Activated CD4-positive, alpha-beta T cell treated with anti-CD3 and anti-CD28 coated beads, Interleukin-10, Interleukin-2, amounts not matched to agents 100 ng/mL and 50 ng/mL, durations not matched to agents 16 hours and 8 hours (primary cell): ENCODE measurements around the gene TLX2.

Experiments
- DNase-seq: peaks from one replicate; pipeline ENCODE4 v3.0.0-alpha.2; 2020

Gene TLX2

DNA sequence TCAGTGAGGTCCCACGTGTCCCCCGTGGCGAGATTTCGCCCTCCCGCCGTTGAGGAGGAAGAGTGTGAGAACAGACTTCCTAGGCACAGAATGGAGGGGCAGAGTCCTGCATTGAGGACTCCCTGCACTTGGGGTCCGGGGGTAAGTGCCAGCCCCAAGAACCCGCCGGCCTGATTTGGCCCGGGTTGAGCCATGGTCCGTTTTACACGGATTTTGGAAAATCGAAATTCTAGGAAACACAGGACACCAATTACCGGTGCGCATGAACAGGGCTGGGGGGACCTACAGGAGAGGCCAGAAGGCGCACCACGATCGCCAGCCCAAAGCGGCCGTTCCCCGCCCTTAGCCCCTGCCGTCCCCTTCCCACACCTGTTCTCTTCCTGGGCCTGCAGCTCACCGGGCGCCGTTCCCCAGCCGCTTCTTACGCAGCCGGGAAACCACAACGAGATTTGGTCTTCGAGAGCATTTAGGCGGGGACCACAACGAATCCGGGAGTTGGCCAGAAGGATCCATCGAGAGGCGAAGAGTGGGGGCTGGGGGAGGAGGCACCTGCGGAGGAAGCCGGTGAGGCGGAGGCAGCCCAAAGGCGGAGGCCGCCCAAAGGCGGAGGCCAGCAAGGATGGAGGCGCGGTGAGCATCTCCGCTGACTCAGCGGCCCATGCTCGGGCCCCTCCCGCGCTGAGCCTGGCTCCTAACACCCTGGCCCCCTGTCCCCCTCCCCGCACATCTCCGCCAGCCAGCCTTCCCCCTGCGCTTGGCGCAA is 464 bp upstream of the TLX2 start:
- DNase-seq, result peak; percentile 38

DNA sequence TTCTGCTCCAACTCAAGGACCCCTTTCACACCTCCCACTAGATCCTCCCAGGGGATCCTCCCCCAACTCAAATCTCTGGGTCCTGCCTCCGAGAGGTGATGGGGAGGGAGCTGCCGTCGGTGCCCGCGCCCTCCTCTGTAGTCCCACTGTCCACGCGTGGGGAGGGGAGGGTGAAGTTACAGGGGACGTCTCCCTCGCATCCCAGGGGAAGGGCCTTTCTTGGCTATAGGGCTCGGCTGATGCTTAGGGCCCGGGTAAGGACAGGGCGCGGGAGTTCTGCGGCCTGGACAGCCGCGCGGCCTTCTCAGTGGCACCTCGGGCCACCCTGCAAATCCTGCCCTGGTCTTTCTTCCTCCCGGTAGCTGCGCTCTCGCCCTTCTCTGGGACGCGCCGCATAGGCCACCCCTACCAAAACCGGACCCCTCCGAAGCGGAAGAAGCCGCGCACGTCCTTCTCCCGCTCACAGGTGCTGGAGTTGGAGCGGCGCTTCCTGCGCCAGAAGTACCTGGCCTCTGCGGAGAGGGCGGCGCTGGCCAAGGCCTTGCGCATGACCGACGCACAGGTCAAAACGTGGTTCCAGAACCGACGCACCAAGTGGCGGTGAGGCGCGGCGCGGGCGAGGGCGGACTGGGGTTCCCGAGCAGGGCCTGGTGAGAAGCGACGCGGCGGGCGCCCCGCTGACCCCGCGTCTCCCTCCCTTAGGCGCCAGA is 1.2 kb downstream of the TLX2 start:
- DNase-seq, result peak; percentile 13

DNA sequence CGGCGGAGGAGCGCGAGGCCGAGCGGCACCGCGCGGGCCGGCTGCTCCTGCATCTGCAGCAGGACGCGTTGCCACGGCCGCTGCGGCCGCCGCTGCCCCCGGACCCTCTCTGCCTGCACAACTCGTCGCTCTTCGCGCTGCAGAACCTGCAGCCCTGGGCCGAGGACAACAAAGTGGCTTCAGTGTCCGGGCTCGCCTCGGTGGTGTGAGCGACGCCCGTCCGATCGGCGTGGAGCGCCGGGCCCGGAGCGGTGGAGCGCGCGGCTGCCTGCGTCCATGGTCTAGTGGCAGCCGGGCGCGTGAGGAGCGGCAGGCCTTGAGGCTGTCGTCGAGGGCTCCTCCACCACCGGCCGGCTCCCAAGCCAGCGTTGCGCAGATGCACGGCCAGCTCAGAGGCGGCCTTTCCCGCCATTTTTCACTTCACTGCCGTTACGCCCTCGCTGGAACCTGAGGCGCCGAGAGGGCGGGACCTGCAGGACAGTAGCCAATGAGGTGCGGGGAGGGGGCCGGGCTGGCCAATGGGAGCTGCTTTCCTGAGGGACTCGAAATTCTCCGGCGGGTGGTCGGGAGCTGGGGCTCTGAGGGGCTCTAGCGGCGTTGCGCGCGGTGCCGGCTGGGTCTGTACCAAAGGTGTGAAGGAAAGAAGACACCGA is 1.9 kb downstream of the TLX2 start:
- DNase-seq, result peak; percentile 79

DNA sequence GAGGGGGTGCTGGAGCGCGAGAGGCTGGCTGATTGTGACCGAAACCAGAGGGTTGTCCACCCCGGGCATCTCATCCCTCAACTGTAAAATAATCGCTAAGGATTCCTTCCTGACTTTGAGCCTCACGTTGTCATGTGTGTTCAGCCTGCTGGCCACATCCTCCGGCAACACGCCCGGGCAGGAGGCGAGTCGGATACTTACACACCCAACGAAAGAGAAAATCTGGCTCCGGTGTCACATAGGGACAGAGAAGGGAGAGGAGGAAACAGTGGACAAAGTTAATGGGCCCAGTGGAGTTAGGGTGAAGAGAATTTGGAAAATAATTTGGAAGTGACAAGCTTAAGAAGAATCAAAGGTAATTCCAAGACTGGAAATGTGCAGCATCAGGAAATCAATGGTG is 2.4 kb downstream of the TLX2 start:
- no peak for DNase-seq

DNA sequence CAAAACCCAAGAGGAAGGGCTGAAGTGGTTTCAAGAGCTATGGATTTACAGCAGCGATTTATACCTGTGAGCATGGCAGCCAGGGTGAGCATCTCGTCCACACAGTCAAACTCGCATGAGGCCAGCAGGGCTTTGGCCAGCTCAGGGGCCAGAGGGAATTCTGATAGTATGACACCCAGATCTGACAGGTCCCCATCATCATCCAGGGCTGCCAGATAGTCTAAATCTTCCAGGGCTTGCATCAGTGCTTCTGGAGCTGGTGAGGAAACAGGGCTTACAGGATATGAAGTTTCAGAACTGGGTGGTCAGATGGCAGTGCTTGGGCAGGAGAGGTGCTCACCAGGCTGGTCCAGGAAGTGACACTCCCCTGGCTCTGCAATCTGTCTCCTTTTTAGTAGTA is 8.3 kb downstream of the TLX2 start:
- no peak for DNase-seq

DNA sequence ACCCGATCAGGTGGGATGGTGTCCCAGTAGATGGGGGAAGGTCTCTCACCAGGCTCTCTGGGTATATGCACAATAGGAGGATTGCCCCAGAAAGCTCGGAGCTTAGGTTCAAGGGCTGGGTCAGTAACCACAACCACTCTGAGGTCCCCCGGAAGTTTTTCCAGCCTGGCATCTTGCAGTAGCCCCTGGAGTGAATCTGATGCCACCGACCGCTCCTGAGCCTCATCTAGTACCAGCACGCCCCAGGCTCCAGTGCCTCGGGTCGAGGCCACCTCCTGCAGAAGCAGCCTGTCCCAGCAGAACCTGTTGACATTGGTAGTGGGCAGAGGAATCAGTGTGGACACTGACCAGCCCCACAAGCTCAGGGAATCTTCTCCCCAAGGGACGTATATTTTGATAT is 9.8 kb downstream of the TLX2 start:
- no peak for DNase-seq

DNA sequence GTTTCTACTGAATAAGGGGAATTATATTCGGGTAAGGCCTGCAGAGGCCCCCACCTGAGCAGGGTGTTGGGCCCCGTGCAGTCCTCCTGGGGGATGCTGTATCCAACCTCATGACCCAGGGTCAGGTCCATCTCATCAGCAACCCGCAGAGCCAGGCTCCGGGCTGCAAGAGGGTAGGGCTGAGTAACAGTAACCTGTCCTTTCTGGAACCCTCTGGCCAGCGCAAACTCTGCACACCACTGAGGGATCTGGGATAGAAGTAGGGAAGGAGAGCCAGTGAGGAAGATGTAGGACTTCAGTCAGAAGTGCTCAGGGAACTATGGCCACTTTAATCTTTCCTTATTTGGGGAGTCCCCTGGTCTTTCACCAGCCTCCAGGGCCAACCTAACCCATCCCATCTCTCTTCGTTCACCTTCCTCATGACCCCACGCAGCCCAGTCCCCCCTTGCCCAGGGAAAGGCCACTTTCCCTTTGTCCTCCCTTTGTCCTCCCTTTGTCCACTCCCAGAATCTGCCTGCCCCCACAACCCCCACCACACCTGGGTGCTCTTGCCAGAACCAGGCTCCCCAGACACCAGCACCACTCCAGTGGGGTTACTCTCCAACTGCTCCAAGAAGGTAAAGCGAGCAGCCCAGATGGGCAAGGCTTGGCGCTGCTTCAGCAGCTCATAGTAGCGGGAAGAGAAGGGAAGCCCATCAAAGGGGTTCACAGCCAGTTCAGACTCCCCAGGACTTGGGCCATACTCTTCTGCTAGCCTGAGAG is 10.9 kb downstream of the TLX2 start:
- no peak for DNase-seq

DNA sequence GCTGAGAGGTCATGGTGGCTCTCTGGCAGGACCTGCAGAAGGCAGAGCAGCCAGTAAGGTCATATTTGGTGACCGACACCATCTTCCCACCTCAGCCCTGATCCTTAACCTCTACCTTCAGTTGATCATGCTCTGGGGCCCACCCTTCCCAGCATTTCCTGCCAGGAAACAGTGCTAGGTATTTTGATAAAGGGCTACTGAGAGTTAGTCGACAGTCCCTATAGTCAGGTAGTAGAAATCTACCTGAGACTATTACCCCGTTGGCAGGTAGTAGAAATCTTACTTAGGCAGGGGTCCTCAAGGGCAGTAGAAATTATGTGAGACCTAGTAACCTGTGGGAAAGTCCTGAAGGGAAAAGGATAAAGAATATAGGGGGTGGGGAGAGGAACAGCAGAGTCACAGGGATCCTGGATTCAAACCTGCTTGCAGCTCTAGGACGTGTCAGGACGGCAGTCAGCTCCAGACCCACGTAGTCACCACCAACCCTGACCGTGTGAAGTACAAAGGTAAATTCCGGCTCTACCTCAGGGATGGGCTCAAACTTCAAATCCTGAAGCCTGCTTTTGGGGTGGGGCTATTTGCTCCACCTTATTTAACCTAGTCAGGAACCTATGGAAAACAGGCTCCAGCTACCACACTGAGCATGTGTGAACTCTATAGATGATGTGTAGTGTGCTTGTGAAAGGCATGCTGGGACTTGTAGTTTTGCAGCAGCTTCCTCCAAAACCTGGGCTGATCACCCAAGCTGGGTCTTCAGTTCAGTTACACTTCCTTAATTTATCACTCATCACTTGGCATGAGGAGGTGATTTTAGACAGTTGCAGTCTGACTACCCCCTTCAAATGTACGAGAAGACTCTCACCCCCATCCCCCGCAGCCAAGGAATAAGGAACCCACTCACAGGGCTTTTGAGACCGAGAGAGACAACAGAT is 11.7 kb downstream of the TLX2 start, which contains the start of gene DQX1:
TSS of gene DQX1 (minus strand) at position 515 of the 932 bp plus-strand sequence. CDS start at position 13, 502 bp downstream.
- DNase-seq, result peak; percentile 65

DNA sequence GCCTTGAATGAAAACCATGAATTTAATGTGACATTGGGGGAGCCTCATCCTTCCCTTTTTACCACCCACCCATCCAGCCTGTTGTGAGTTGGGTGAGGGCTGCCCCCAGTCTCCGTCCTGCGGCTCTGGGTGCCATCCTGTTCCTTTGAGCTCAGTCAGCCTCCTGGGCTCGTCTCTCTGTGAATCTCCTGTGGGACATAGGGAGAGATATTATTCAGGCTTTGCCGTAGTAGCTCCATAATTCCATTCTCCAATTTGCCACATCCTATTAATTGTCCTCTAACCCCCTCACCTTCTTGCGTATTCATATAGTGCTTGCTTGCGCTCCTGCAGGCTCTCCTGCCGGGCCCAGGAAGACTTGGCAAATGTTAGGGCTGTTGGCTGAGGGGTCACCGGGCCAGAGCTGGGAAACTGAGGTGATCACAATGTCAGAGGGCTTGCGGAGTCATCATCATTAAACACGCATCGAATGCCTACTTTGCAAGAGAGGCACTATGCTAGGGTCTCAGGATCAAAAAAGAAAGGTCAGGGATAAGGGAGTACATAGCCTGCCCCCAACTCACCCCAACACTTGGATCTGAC is 12.5 kb downstream of the TLX2 start:
- no peak for DNase-seq

DNA sequence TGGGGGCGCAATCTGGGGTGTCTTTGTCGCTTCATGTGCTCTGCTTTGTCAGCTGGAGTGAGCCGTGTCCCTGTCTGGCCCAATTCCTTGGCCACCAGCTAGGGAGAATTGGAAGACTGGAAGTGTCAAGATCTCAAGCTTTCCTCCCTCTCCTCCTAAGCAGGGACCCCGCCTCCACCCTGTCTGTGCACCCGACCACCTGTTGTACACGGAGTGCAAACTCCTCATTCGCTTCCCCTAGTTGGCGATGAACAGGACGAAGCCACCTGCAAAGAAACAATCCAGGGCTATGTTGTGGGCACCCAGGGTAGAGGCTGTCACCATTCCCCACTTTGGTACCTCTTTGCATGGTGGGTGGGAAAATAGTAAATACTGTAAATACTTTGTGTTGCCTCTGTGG is 13.5 kb downstream of the TLX2 start:
- DNase-seq, result no peak

DNA sequence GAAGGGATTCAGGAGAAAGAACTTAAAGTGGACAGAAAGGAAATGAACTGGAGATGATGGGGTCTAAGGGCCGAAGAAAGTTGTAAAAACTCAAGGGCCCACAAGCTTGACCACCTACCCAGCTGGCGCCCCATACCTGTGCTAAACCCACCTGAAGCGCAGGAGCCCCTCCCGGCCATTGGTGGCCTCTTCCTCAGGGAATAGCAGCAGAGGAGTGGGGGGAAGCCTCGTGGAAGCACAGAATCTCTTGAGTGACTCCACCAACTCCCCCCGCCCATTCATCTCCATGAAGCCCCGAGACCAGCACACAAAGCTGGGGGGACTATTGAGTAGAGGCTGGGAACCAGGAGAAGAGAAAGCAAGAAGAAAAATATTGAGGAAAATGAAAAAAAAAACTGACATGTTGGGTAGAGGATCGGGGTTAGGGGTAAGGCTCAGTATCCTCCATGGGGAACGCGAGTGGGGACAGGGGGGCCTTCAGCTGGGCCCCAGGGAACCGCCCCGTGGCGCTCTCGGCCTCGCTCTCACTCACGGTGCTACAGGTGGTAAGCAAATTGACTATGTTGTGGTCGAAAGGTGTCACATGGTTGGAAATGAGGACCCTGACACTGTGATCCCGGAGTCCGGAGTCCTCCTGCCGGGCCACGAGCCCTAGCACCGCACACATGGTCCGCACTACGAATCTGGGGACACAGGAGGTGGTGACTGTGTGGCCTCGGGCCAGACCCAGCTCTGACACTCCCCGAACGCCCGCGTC is 14.5 kb downstream of the TLX2 start:
- DNase-seq, result no peak

DNA sequence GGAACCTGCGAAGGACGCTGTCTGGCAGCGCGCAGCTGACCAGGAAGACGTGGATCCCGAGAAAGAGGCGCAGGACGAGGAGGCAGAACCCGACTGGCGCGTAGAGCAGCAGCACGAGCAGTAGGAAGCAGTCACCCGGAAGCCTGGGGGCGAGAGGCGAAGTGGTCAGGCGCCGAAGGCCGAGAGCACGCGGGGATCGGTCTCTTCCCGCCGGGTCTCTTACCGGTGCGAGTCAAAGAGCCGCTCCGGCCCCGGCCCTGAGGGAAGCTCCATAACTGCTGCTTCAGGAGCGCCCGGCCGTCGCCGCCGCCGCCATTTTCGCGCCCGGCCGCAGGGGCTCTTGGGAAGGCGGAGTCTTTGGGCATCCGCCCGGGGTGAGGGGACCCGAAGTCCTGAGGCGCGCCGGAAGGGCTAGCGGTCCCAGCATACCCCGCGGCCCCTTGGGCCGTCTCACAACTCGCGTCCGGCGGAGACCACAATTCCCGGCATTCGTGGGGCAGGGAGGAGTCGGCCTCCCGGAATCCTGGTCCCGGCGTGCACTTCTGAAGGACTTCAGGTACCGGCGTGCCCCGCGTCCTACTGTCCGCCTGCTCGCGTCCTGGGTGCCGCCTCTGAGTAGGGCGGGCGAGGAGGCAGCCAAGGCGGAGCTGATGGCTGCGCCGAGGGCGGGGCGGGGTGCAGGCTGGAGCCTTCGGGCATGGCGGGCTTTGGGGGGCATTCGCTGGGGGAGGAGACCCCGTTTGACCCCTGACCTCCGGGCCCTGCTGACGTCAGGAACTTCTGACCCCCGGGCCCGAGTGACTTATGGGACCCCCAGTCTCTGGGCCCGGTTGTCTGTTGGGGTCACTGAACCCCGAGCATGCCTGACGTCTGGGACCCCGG is 15.3 kb downstream of the TLX2 start, which contains the start of the genes AUP1 and HTRA2:
TSS of gene AUP1 (minus strand) at position 350 of the 882 bp plus-strand sequence. CDS start at position 273, 77 bp downstream.
TSS of gene HTRA2 (plus strand) at position 577 of the 882 bp plus-strand sequence. CDS start at position 651, 74 bp downstream.
- peak; percentile 99 for DNase-seq

DNA sequence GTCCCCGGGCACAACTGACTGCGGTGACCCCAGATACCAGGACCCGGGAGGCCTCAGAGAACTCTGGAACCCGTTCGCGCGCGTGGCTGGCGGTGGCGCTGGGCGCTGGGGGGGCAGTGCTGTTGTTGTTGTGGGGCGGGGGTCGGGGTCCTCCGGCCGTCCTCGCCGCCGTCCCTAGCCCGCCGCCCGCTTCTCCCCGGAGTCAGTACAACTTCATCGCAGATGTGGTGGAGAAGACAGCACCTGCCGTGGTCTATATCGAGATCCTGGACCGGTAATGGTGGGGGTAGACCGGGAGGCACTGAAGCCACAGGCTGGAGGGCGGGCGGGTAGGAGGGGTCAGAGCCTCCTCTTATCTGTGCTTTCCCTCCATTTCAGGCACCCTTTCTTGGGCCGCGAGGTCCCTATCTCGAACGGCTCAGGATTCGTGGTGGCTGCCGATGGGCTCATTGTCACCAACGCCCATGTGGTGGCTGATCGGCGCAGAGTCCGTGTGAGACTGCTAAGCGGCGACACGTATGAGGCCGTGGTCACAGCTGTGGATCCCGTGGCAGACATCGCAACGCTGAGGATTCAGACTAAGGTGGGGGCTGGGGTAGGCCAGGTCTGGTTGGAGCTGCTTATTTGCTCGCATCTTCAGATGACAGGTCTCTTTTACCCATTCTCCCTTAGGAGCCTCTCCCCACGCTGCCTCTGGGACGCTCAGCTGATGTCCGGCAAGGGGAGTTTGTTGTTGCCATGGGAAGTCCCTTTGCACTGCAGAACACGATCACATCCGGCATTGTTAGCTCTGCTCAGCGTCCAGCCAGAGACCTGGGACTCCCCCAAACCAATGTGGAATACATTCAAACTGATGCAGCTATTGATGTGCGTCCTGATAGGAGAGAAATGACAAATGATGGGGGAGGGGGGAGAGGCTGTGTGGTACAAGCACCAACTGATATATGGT is 16.3 kb downstream of the TLX2 start:
- DNase-seq, result peak; percentile 83

DNA sequence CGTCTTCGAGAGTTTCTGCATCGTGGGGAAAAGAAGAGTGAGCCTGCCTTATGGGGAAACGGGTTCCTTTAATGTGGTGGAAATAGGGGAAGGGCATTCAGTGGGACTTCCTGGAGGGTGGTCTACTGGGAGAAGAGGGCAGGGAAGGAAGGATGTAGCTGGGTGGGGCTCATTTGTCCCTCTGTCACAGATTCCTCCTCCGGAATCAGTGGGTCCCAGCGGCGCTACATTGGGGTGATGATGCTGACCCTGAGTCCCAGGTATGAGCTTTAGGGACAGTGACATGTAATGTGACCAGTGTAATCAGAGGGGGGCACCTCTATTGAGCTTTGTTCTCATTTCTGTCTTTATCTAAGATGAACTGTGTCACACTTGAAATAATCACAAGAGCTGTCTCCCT is 17.4 kb downstream of the TLX2 start:
- no peak for DNase-seq

DNA sequence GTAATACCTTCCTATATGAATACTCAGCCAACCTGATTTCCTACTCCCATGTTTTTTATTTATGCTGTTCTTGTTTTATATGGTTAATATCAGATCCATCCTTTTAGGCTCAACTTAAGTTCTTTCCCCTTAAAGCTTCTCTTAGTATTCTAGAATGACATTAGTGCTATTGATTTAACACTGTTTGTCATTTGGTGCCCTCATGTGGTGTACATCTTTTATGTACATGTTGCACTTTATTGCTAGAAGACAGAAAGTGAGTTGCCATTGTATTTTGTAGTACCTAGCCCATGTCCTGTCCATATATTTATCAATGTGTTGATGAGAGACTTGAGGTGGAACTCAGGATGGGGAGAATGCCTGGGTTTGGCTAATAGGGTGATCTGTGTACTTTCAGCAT is 18.0 kb downstream of the TLX2 start:
- DNase-seq, result peak; percentile 49

DNA sequence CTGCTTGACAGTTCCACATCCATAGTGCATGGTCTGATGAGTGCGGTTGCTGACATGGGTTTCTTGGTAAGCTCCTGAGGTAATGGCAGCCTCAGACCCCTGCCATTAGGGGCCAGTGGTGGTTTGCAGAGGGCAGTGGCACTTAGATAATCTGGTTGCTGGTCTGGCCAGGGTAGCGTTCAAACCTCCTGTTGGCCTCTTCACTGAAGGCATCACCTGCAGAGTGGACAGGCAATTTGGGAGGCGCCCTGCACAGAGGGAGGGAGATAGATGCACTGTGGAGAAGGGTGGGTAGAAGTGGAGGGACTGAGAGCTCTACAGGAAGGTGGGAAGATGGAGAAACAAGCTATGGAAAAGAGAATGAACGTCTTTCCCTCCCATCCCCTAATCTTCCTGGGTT is 19.2 kb downstream of the TLX2 start:
- DNase-seq, result no peak

DNA sequence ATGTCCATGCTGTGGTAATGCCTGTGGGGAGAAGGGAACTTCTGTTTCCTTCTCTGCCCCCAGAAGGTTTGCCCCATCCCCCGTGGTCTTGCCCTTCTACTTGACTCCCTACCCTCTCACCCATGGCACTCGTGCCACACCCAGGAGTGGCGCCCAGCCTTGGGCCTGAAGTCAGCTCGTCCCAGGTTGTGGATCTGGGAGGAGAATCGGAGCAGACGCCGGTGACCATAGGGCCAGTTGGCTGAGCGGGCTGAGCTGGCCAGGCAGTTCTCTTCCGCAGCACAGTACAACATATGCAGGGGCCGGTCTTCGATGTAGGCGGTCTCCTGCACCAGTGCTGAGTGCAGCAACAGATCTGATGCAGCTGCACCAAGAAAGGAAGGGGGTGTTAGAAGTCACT is 20.2 kb downstream of the TLX2 start:
- no peak for DNase-seq

DNA sequence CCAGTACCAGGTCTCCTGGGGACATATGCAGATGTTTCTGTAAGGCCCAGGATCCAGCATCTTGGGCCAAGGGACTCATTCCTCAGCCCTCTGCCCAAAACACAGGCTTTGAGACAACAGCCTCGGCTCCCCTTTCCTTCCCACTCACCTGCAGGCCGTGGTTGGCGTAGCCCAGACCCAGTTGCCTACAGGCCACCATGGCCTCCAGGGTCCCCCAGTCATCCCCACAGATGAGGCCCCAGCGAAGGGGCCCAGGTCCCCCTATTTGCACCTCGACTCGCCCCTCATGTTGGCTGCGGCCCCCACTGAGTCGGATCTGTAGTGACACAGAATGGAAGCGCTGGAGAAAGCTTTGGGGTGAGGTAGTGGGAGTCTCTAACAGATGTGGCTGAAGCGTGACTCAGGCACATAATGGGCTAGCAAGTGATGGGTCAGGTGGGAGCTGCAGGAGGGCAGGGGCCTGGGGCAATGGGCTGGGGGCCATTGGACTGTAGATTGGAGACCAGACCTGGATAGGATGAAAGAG is 21.3 kb downstream of the TLX2 start:
- DNase-seq, result no peak
